Mammary epithelial cell (primary cell): ENCODE results near the gene CDH6.

Source experiments
- EZH2 ChIP-seq: IDR thresholded peaks from 2 replicates; pipeline ENCODE4 v1.6.1; 2012; ENCODE audit warnings: low read length, inconsistent platforms, borderline replicate concordance
- TF ChIP-seq, protein P1 (sequence below), 2 donors: IDR thresholded peaks in 1 of 2; conservative IDR thresholded peaks in 1 of 2; 2 replicates each; pipeline ENCODE4 v1.5.1; 2011 to 2012; ENCODE audit warnings: inconsistent platforms in 2 of 2, low read length in 2 of 2, mild to moderate bottlenecking in 2 of 2, control low read depth in 1 of 2, low read depth in 1 of 2; ENCODE audit not compliant: insufficient read depth in 1 of 2; ENCODE audit errors: extremely low read depth in 1 of 2

GRCh38 chr5:31343946-31344345, 150.5 kb downstream of the CDH6 start:
- TF ChIP-seq, protein P1, sequence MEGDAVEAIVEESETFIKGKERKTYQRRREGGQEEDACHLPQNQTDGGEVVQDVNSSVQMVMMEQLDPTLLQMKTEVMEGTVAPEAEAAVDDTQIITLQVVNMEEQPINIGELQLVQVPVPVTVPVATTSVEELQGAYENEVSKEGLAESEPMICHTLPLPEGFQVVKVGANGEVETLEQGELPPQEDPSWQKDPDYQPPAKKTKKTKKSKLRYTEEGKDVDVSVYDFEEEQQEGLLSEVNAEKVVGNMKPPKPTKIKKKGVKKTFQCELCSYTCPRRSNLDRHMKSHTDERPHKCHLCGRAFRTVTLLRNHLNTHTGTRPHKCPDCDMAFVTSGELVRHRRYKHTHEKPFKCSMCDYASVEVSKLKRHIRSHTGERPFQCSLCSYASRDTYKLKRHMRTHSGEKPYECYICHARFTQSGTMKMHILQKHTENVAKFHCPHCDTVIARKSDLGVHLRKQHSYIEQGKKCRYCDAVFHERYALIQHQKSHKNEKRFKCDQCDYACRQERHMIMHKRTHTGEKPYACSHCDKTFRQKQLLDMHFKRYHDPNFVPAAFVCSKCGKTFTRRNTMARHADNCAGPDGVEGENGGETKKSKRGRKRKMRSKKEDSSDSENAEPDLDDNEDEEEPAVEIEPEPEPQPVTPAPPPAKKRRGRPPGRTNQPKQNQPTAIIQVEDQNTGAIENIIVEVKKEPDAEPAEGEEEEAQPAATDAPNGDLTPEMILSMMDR (conservative IDR thresholded peaks at IDR 0.05 in 1 of 2, IDR thresholded peaks at IDR 0.05 in 1 of 2; ENCODE audit: extremely low read depth in 1 of 2, insufficient read depth in 1 of 2, low read depth in 1 of 2, low read length in 2 of 2), result no peak
- TF ChIP-seq EZH2, result no peak
